Inferior parietal cortex (tissue), 1 donor: ENCODE results near the gene TTC13.
"Not testable (repeated sequence)": the region's sequence is repeated elsewhere in the genome, so short reads cannot be mapped to it uniquely, and the experiment has no call there.

ENCODE experiments used
- DNase-seq: peaks from one replicate; pipeline ENCODE4 v3.0.0-alpha.2; 2016; ENCODE audit errors: extremely low spot score

The TTC13 gene

GRCh38 chr1:230978491-230979388 lies at the start of gene TTC13, which contains the start of gene ARV1:
Gene TTC13 (minus strand): TSS chr1:230978861. CDS start chr1:230978830, 31 bp downstream.
Gene ARV1 (plus strand): TSS chr1:230979094. CDS start chr1:230979106, 12 bp downstream.
- DNase-seq = peak; percentile 98

- DNase-seq = no peak
Measured at GRCh38 chr1:231027971-231028370, 49.3 kb upstream of the TTC13 start.

GRCh38 chr1:231027136-231027925 lies 48.7 kb upstream of the TTC13 start:
- DNase-seq = no peak

GRCh38 chr1:231026576-231026975 lies 47.9 kb upstream of the TTC13 start:
- no peak for DNase-seq

- no peak for DNase-seq
Measured at GRCh38 chr1:231023150-231023549, 44.5 kb upstream of the TTC13 start.

- not testable (repeated sequence) for DNase-seq
Measured at GRCh38 chr1:231022543-231022942, 43.9 kb upstream of the TTC13 start.

- no peak for DNase-seq
Measured at GRCh38 chr1:231021540-231022031, 42.9 kb upstream of the TTC13 start.

- no peak for DNase-seq
Measured at GRCh38 chr1:231020816-231021215, 42.2 kb upstream of the TTC13 start.

GRCh38 chr1:231020139-231020601 lies 41.5 kb upstream of the TTC13 start:
- DNase-seq = no peak

GRCh38 chr1:231019711-231020110 lies 41.0 kb upstream of the TTC13 start:
- no peak for DNase-seq

GRCh38 chr1:231016966-231017365 lies 38.3 kb upstream of the TTC13 start:
- DNase-seq = no peak

- DNase-seq = no peak
Measured at GRCh38 chr1:231016234-231016633, 37.6 kb upstream of the TTC13 start.

GRCh38 chr1:231013391-231014015 lies 34.8 kb upstream of the TTC13 start:
- no peak for DNase-seq

GRCh38 chr1:231011963-231012362 lies 33.3 kb upstream of the TTC13 start:
- no peak for DNase-seq

- no peak for DNase-seq
Measured at GRCh38 chr1:231011360-231011759, 32.7 kb upstream of the TTC13 start.

- not testable (repeated sequence) for DNase-seq
Measured at GRCh38 chr1:231007535-231007934, 28.9 kb upstream of the TTC13 start.

GRCh38 chr1:231001892-231002291 lies 23.2 kb upstream of the TTC13 start:
- DNase-seq = no peak

GRCh38 chr1:231000639-231001038 lies 22.0 kb upstream of the TTC13 start:
- DNase-seq = no peak

GRCh38 chr1:231000201-231000600 lies 21.5 kb upstream of the TTC13 start:
- DNase-seq = no peak

- DNase-seq = no peak
Measured at GRCh38 chr1:230994860-230995259, 16.2 kb upstream of the TTC13 start.

- DNase-seq = no peak
Measured at GRCh38 chr1:230992100-230992774, 13.6 kb upstream of the TTC13 start.
